ENCODE results near the gene NBEAL2.
"Not testable (repeated sequence)": the region's sequence is repeated elsewhere in the genome, so short reads cannot be mapped to it uniquely, and the experiment has no call there.

Gene NBEAL2

GRCh38 chr3:46960835-46961234 is 18.6 kb upstream of the NBEAL2 start:
- no peak for DNase-seq (ENCODE audit: low spot score)
- H3K27ac ChIP-seq, result peak overlapping the region; percentile 59
- POLR2A ChIA-PET (ENCODE audit: low non-redundant PET), result no interaction called here
- TF ChIP-seq CTCF (conservative IDR thresholded peaks at IDR 0.05; ENCODE audit: low read depth), result no peak
- CTCF ChIA-PET, result no interaction called here

GRCh38 chr3:46962427-46962826 is 17.0 kb upstream of the NBEAL2 start:
- CTCF ChIA-PET, result interaction anchor here (0.6 kb wide), 1 partner anchor 185 kb away, joined by 7 read pairs; no protein-coding TSS in a partner anchor
- no peak for TF ChIP-seq CTCF (conservative IDR thresholded peaks at IDR 0.05; ENCODE audit: low read depth)
- DNase-seq (ENCODE audit: low spot score), result no peak
- POLR2A ChIA-PET (ENCODE audit: low non-redundant PET), result no interaction called here
- H3K27ac ChIP-seq, result no peak overlapping the region

- ChIA-PET POLR2A (ENCODE audit: low non-redundant PET) (no interaction called here), CTCF (interaction anchor here (0.6 kb wide), 1 partner anchor 184 kb away, joined by 7 read pairs; no protein-coding TSS in a partner anchor)
- H3K27ac ChIP-seq, result no peak overlapping the region
- TF ChIP-seq CTCF (conservative IDR thresholded peaks at IDR 0.05; ENCODE audit: low read depth), result no peak
- no peak for DNase-seq (ENCODE audit: low spot score)
Measured at GRCh38 chr3:46962990-46963389, 16.5 kb upstream of the NBEAL2 start.

GRCh38 chr3:46964038-46964590 is 15.4 kb upstream of the NBEAL2 start:
- CTCF ChIA-PET; H3K27ac ChIP-seq; DNase-seq (ENCODE audit: low spot score); POLR2A ChIA-PET (ENCODE audit: low non-redundant PET): not testable (repeated sequence)

GRCh38 chr3:46965151-46965550 is 14.3 kb upstream of the NBEAL2 start:
- ChIA-PET POLR2A (ENCODE audit: low non-redundant PET) (no interaction called here), CTCF (no interaction called here)
- no peak for TF ChIP-seq CTCF (conservative IDR thresholded peaks at IDR 0.05; ENCODE audit: low read depth)
- peak overlapping the region; percentile 31; the same call in 1 of the 2 replicates for H3K27ac ChIP-seq
- no peak for DNase-seq (ENCODE audit: low spot score)

GRCh38 chr3:46966811-46967210 is 12.7 kb upstream of the NBEAL2 start:
- ChIA-PET POLR2A (ENCODE audit: low non-redundant PET) (no interaction called here), CTCF (no interaction called here)
- no peak for DNase-seq (ENCODE audit: low spot score)
- TF ChIP-seq CTCF (conservative IDR thresholded peaks at IDR 0.05; ENCODE audit: low read depth), result no peak
- H3K27ac ChIP-seq, result peak overlapping the region; percentile 36

GRCh38 chr3:46968783-46969428 is 10.6 kb upstream of the NBEAL2 start:
- peak overlapping the region; percentile 24 for H3K27ac ChIP-seq
- POLR2A ChIA-PET (ENCODE audit: low non-redundant PET), result interaction anchor here (0.7 kb wide), 1 partner anchor 38 kb away, joined by 3 read pairs; no protein-coding TSS in a partner anchor
- TF ChIP-seq CTCF (conservative IDR thresholded peaks at IDR 0.05; ENCODE audit: low read depth), result no peak
- CTCF ChIA-PET, result no interaction called here
- DNase-seq (ENCODE audit: low spot score), result no peak
